A673 (cell line): ENCODE data around the gene CAMK1D. TPM values are rescaled to one million over a fixed set of nuclear protein-coding genes. Genes with fewer than 3 reads are reported as not detected.

Experiments used
- BruUV-seq: library from RNA; stranded (reverse); fragments of 400-500 nt; replicated peaks from 2 replicates; lab custom pipeline; 2021; lab: Mats Ljungman, UMichigan
- CTCF ChIA-PET: fragments of 300-600 bp; sonication (Branson Sonifier 250); formaldehyde crosslinking; loops from one replicate; lab custom pipeline; 2022; ENCODE audit warnings: antibody characterized with exemption; lab: Charles Lee
- POLR2A ChIA-PET: fragments of 300-600 bp; sonication (Branson Sonifier 250); formaldehyde crosslinking; loops from one replicate; lab custom pipeline; 2022; ENCODE audit warnings: antibody characterized with exemption; ENCODE audit not compliant: low non-redundant PET; lab: Charles Lee
- DNase-seq: peaks from one replicate; pipeline ENCODE4 v3.0.0-alpha.2; 2015; ENCODE audit warnings: low spot score
- H3K27ac ChIP-seq: fragments of 200-600 bp; sonication (generic); 2 replicates; pipeline ENCODE4 v1.5.1; 2016; ENCODE audit warnings: mixed run types, low read depth, mild to moderate bottlenecking, mixed read lengths, antibody characterized with exemption, low read length; ENCODE audit not compliant: poor library complexity, severe bottlenecking
- H3K27me3 ChIP-seq: fragments of 200-600 bp; sonication (generic); replicated peaks from 2 replicates; pipeline ENCODE4 v1.6.1; 2017; ENCODE audit warnings: mixed run types, low read depth, mild to moderate bottlenecking, mixed read lengths, antibody characterized with exemption, low read length; ENCODE audit not compliant: insufficient read depth, poor library complexity
- H3K36me3 ChIP-seq: fragments of 200-600 bp; sonication (generic); 2 replicates; pipeline ENCODE4 v1.6.1; 2016; ENCODE audit warnings: mixed run types, mild to moderate bottlenecking, mixed read lengths, antibody characterized with exemption, low read length; ENCODE audit not compliant: insufficient read depth, poor library complexity, severe bottlenecking
- H3K4me1 ChIP-seq: fragments of 200-600 bp; sonication (generic); 2 replicates; pipeline ENCODE4 v1.6.1; 2017; ENCODE audit warnings: mixed run types, mild to moderate bottlenecking, mixed read lengths, antibody characterized with exemption, low read length; ENCODE audit not compliant: insufficient read depth, poor library complexity, severe bottlenecking
- H3K4me3 ChIP-seq: fragments of 200-600 bp; sonication (generic); 2 replicates; pipeline ENCODE4 v1.5.1; 2016; ENCODE audit warnings: low read depth, mixed run types, mild to moderate bottlenecking, mixed read lengths, low read length; ENCODE audit not compliant: poor library complexity, severe bottlenecking
- H3K9me3 ChIP-seq: fragments of 200-600 bp; sonication (generic); 2 replicates; pipeline ENCODE4 v1.6.1; 2016; ENCODE audit warnings: mixed run types, low read depth, mild to moderate bottlenecking, mixed read lengths, antibody characterized with exemption, low read length; ENCODE audit not compliant: poor library complexity, severe bottlenecking
- EZH2 ChIP-seq: fragments of 200-600 bp; sonication (generic); IDR thresholded peaks from 2 replicates; pipeline ENCODE4 v1.6.1; 2017; ENCODE audit warnings: borderline replicate concordance, low read depth, mild to moderate bottlenecking, mixed read lengths, antibody characterized with exemption, low read length; ENCODE audit not compliant: poor library complexity, severe bottlenecking
- intact Hi-C: fragments of 100-400 bp; cut with micrococcal nuclease; formaldehyde crosslinking; loops from one replicate; pipeline ENCODE4 v1.10.0; 2022; ENCODE audit not compliant: unreplicated experiment
- total RNA-seq: library from RNA; stranded (reverse); gene quantifications from 2 replicates; pipeline ENCODE4 v1.2.3, GENCODE V29; 2021
- TF ChIP-seq, protein P1 (sequence below): fragments of 300-800, 200-600 bp; sonication (generic); conservative IDR thresholded peaks from 2 replicates; pipeline ENCODE4 v1.5.1; 2017; ENCODE audit warnings: low read depth, mild to moderate bottlenecking, antibody characterized with exemption, low read length, moderate library complexity, mixed read lengths

The CAMK1D gene
- total RNA-seq, 1 experiment from 2014 or later, result 23.7 TPM

DNA sequence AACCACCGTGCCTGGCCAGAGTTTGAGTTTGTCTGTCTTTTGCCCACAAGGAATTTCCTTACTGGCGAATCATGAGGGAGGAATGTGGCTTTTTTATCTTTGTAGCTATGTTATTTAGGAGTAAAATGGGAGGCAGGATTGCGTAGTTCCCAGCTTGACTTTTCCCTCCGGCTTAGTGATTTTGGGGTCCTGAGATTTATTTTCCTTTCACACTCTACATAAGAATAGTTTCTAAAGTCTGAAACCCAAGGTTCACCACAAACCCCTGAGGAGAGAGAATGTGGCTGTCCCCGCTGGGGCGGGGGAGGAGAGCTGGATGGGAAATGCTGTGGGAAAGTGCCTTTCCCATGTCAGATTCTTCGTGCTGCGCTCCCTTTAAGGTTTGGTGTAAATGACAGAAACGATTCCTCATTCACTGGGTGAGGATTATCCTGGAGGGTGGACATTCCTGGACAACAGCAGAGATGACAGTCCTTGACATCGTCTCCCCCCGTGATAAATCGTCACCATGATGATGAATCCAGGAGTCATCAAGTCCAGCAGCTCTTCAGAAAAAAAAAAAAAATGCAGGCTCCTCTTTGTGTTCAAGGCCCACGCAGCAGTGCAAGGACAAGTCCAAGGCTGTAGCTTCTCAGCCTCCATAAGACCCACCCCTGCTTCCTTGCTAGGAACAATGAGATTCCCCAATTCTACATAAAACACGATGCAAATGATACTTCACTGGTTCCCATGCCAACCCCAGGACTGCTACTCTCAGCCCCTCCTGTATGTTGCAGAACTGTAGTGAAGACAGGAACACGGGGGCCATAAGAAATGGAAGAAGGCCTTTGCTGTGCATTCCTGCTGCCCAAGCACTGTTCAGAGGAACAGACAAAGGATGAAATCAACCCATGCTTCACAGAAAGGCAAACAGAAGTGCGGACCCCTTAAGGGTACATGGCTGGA lies 419.1 kb downstream of the CAMK1D start:
- intact Hi-C loops, result no loop called here
- ChIA-PET CTCF (interaction anchor here (0.6 kb wide), 1 partner anchor 79 kb away, joined by 3 read pairs; no protein-coding TSS in a partner anchor), POLR2A (interaction anchor here (0.6 kb wide), 1 partner anchor 615 kb away, joined by 5 read pairs; no protein-coding TSS in a partner anchor)
- no peak overlapping the region for H3K4me3 ChIP-seq
- no peaks in the 10 kb centered on the region for H3K36me3 ChIP-seq
- no peaks in the 10 kb centered on the region for H3K27me3 ChIP-seq
- H3K27ac ChIP-seq, result no peak overlapping the region
- no TSS peak for BruUV-seq
- TF ChIP-seq EZH2, result no peak
- TF ChIP-seq, protein P1, sequence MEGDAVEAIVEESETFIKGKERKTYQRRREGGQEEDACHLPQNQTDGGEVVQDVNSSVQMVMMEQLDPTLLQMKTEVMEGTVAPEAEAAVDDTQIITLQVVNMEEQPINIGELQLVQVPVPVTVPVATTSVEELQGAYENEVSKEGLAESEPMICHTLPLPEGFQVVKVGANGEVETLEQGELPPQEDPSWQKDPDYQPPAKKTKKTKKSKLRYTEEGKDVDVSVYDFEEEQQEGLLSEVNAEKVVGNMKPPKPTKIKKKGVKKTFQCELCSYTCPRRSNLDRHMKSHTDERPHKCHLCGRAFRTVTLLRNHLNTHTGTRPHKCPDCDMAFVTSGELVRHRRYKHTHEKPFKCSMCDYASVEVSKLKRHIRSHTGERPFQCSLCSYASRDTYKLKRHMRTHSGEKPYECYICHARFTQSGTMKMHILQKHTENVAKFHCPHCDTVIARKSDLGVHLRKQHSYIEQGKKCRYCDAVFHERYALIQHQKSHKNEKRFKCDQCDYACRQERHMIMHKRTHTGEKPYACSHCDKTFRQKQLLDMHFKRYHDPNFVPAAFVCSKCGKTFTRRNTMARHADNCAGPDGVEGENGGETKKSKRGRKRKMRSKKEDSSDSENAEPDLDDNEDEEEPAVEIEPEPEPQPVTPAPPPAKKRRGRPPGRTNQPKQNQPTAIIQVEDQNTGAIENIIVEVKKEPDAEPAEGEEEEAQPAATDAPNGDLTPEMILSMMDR, result no peak
- no peaks in the 10 kb centered on the region for H3K9me3 ChIP-seq
- DNase-seq, result no peak
- no peaks in the 10 kb centered on the region for H3K4me1 ChIP-seq

DNA sequence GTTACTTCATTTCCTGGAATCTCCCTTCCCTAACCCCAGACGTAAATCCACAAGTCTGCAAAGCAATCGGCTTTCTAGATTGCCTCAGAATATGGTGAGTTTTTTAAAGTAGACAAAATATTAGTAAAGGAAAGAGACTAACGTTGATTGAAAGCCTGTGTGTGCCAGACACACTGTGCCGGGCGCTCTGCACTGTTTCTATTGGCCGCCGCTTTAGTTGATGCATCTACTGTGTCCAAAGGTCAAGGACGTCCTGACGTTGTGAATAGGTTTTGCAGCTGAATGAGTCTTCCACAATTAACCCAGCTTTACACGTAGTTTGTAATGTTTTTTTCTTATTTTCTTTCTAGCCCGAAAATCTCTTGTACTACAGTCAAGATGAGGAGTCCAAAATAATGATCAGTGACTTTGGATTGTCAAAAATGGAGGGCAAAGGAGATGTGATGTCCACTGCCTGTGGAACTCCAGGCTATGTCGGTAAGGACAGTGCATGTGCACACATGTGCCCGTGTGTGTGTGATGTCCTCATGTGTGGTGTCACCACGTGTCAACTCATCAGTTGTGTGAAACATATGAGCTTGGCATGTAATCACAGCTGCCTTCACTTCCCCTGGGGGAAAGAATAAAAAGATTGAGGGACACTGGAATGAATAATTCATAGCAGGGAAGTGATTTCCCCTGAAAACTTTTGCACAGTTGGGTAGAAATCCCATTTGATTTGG lies 420.1 kb downstream of the CAMK1D start:
- DNase-seq, result no peak
- no peak overlapping the region for H3K27ac ChIP-seq
- ChIA-PET POLR2A (no interaction called here), CTCF (no interaction called here)
- no TSS peak for BruUV-seq
- TF ChIP-seq, protein P1, result no peak
- TF ChIP-seq EZH2, result no peak
- peaks cover 7% of the 10 kb centered on the region for H3K4me1 ChIP-seq
- H3K4me3 ChIP-seq, result no peak overlapping the region
- intact Hi-C loops, result no loop called here
- H3K9me3 ChIP-seq, result no peaks in the 10 kb centered on the region
- no peaks in the 10 kb centered on the region for H3K27me3 ChIP-seq
- no peaks in the 10 kb centered on the region for H3K36me3 ChIP-seq

DNA sequence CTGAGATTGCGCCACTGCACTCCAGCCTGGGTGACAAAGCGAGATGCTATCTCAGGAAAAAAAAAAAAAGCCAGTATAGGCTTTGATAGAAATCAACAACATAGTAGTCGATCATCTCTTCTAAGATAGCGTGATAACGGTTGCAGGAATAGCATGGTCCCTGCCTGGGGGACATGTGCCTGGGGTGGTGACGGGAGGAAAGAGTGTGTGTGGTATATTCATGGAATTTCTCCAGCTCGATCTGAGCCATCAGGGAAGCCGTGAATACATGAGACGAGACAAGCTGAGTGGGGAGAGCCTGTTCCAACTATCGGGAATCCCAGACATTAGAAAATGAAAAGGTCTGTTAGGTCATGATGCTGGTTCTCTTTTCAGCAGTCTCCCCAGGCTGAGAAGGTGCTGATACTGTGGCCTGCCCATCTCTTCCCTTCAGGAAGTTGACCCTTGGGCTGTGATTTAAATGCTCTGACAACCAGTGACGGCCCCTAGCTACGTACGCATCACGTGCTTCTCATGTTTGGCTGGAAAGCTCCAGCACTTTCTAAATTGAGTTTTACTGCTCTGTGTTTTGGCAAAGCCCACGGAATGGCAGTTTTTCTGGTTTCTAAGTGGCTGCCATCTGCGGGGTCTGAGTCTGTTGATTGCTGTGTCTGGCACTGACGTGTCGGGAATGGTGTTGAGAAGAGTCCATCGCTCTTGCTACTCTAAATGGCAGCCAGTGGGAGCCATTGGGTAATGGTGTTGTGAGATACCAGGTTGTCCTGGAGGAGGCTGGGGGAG lies 422.8 kb downstream of the CAMK1D start:
- Histone ChIP-seq H3K4me3 (no peak overlapping the region), H3K27me3 (no peaks in the 10 kb centered on the region), H3K36me3 (no peaks in the 10 kb centered on the region), H3K9me3 (no peaks in the 10 kb centered on the region), H3K4me1 (peaks cover 10% of the 10 kb centered on the region), H3K27ac (no peak overlapping the region)
- TF ChIP-seq, protein P1, result no peak
- TF ChIP-seq EZH2, result no peak
- no TSS peak for BruUV-seq
- DNase-seq, result no peak
- ChIA-PET POLR2A (no interaction called here), CTCF (no interaction called here)
- intact Hi-C loops, result no loop called here
